GM19468 (cell line): Measurements from ENCODE around the gene SULT1B1.
"Not testable (repeated sequence)": the region's sequence is repeated elsewhere in the genome, so short reads cannot be mapped to it uniquely, and the experiment has no call there.

Experiments used
- ATAC-seq: cut with Tn5 transposase; IDR thresholded peaks from one replicate; pipeline ENCODE4 v1.9.1; 2021; ENCODE audit warnings: mild to moderate bottlenecking, moderate library complexity, moderate number of reproducible peaks; ENCODE audit not compliant: unreplicated experiment; ENCODE audit errors: extremely low read depth

Gene SULT1B1

GRCh38 chr4:69760455-69760854 is at the start of gene SULT1B1:
TSS of gene SULT1B1 (minus strand) at chr4:69760620. CDS start at chr4:69755217, 5,403 bp downstream.
- ATAC-seq = no peak

DNA sequence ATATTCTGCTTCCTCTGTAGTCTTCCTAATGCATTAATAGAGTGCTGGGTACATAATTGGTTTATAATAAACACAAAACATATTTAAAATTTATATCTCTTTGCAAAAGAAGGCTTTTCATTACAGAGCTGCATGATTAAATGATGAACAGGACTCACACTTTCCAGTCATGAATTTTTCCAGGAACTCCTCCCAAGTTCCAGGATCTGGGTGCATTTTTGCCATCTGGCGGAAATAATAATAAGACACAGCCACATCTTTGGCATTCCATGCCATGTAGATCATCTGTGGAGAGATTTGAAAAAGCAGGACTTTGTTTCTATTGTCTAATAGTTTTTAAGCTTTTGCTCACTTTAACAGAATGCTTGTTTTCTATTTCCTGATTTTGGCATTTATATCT is 40.2 kb upstream of the SULT1B1 start:
- no peak for ATAC-seq

DNA sequence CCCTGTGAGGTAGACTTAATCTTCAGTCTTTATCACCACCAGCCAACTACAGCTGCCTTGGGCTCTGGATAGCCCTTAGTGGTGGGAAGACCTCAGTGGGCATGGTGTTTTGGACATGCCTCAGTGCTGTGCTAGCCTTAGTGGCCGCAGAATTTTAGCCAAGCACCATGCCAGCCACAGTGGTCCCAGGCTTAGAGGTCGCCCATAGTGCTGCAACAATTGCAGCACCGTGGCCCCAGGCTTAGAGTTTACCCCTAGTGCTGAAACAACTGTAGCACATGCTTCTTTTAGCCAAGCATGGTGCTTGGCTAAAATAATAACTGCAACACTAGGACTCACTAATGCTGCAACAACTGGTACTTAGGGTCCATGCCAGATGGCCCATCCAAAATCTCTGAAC is 38.9 kb upstream of the SULT1B1 start:
- no peak for ATAC-seq

DNA sequence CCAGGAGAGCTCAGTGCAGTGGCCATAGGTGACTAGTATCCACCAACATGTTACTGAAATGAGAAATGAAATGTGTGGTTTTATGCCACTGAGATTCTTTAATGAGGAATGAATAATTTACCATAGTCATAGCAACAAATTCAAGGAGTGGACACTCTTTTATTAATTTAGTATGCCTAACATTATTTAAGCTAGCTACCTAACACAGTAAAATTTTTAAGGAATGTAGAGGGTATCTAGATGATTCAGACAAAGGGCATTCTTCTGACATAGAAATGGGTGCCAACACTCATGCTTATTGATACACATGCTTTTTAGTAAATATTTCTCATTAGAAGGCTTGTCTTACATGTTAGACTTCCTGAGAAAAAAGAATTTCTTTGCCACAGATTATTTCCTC is 33.3 kb upstream of the SULT1B1 start:
- no peak for ATAC-seq

GRCh38 chr4:69787879-69788278 is 27.5 kb upstream of the SULT1B1 start:
- no peak for ATAC-seq

GRCh38 chr4:69786547-69786946 is 26.1 kb upstream of the SULT1B1 start:
- ATAC-seq = no peak

GRCh38 chr4:69785211-69785831 is 24.9 kb upstream of the SULT1B1 start:
- no peak for ATAC-seq

GRCh38 chr4:69782651-69783310 is 22.4 kb upstream of the SULT1B1 start:
- ATAC-seq = no peak

DNA sequence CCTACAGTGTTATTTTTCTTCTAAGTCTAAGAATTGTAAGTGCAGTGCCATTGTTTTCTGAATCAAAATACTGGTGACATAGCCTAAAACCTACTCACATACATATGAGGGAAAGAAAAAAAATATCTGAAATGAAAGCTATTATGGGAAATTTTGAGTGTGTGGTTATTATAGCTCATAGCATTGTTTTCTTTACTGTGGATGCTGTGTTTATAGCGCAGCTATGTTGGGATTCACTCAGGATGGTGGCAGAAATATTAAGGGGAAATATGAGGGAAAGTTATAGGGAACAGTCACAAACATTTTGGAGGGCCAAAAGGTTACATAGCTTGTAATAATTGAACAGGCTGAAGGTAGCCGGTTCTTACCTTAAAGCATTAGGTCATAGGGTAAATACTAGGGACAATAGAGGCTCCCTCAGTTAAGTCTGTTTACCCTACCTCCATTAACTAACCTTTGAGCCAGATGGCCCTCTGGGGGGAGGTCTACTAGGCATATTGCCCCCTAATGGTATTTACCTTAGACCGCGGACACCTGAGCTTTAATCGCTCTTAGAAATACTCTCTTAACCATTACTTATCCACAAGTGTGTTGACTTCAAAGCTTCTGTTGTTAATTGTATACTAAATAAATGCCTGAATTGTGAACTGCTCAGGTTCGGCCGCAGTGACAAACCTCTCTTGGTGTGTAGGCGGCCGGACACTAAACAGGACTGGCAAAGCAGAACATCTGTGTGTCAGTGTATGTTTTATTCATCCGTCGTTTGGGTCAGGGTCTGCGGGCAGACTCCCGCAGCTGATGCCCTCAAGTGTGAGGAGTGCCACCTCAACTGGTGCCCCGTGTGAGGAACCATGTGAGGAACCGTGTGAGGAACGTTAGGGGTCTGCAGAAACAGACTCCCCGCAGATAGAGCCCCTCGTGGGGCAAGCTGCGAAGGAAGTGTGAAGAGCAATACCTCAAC is 21.3 kb upstream of the SULT1B1 start:
- no peak for ATAC-seq

- ATAC-seq = no peak
Observed at GRCh38 chr4:69780141-69780540, 19.7 kb upstream of the SULT1B1 start.

- ATAC-seq = no peak
Observed at GRCh38 chr4:69776696-69777095, 16.3 kb upstream of the SULT1B1 start.

GRCh38 chr4:69775321-69775867 is 15.0 kb upstream of the SULT1B1 start:
- ATAC-seq = no peak

GRCh38 chr4:69773484-69773883 is 13.1 kb upstream of the SULT1B1 start:
- no peak for ATAC-seq

GRCh38 chr4:69768554-69768953 is 8.1 kb upstream of the SULT1B1 start:
- ATAC-seq = not testable (repeated sequence)

DNA sequence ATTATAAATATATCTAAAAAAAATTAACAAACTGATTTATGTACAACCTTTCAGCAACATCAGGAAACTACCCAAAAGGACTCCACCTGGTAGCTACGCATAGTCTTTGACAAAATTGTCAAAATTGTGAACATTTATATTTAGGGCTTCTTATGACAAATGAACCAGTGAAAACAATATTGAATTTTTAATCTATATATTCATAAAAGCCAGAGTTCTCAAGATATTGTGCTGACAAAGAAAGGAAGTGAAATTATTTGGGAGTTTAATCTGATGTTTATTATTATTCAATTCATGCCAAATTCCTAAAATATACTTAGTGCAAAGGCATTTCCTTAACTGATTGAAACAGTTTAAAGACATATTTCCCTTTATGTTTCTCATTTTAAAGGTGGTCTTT is 5.3 kb upstream of the SULT1B1 start:
- no peak for ATAC-seq

DNA sequence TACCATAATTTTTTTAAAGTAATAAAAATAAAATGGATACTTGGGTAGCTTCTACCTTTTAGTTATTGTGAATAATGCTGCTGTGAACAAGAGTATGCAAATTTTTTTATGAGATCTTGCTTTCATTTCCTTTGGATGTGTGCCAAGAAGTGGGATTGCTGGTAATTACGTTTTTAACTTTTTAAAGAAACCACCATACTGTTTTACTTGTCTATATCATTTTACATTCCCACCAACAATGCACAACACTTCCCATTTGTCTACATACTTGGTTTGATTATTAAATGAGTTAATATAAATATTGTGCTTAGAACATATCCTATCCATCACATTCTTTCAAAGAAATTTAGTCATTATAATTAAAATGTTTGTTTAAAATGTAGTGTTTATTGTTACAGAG is 3.9 kb upstream of the SULT1B1 start:
- no peak for ATAC-seq

GRCh38 chr4:69763233-69763632 is 2.8 kb upstream of the SULT1B1 start:
- ATAC-seq = no peak

DNA sequence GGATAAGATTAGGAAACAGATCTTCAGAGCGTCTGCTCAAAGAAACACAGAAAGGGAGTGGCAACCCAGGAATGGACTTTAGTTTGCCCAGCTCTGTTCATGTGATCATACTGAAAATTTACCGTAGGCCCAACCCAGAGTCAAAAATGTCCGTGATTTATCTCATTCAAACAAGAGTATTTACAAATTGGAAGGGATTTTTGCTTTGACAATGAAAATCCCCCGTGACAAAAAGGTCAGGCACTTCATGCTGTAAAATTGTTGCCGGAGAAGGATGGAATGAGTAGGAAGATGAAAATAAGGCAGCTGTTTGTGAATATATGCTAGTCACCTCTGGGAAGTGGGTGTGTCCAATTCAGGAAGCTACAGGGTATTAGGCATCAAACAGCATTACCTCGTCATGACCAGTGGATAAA is 1.2 kb downstream of the SULT1B1 start:
- ATAC-seq = no peak

DNA sequence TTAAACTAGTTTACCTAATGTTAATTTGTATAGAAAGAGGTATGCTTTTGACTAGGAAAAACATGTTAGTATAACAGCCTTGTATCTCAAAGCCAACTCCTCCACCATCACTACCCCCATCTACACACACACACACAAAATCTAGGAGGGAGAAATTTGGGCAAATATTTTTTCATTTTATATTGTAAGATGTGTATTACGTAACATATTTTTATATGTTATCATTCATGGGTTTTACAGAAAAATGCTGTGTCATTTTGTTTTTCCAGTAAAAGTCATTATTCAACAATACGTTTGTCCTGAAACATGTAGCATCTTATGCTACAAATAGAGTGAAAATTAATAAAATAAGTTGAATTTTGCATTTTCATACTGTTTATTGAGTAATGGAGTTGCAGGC is 3.0 kb downstream of the SULT1B1 start:
- ATAC-seq = no peak

DNA sequence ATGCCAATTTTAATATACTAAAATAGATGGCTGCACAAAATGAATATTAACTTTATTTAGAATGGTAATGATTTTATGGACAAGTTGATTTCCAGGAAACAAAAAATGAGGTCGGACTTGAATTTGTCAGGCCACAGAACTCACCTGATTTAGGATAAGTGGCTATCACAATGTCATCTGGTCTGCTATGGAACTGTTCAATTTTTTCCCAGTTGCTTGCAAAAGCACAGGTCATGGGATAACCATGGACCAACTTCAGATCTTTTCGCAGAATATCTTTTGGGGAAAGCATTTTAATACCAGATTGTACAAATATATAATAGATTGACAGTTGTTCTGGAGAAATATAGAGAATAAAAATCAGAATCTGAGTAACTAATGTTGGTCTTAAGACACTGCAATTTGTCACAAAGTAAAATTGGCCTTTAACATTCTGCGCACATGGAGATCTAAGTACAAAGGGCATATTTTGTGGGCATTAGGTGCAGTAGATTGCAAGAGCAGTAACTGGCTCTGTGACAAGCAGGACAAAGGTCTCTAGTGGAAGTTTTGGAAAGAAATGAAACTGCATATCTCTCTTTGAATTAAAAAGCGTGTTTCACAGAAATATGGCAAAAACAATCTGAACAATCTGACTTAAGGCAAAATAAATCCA is 5.4 kb downstream of the SULT1B1 start:
- ATAC-seq = no peak
